GM23338 (cell line): Measurements from ENCODE around the gene TEX51. TPM values are rescaled to one million over a fixed set of nuclear protein-coding genes. Genes with fewer than 3 reads are reported as not detected.

ENCODE experiments used
- ATAC-seq: fragments of 200-7000 bp; cut with Tn5 transposase; 3 replicates; pipeline ENCODE4 v1.9.1; 2020
- DNase-seq: peaks from one replicate; pipeline ENCODE4 v3.0.0-alpha.2; 2015; ENCODE audit warnings: low spot score
- H2AFZ ChIP-seq: fragments of 200-600 bp; sonication (generic); 2 replicates; pipeline ENCODE4 v1.8.0; 2016; ENCODE audit warnings: antibody characterized with exemption, mild to moderate bottlenecking, moderate library complexity
- H3F3A ChIP-seq: fragments of 200-600 bp; sonication (generic); replicated peaks from 2 replicates; pipeline ENCODE4 v1.8.0; 2017; ENCODE audit warnings: antibody characterized with exemption, mixed run types, low read depth
- H3K27ac ChIP-seq: fragments of 200-600 bp; sonication (generic); 2 replicates; pipeline ENCODE4 v1.6.1; 2016; ENCODE audit warnings: low read depth
- H3K27me3 ChIP-seq: fragments of 200-600 bp; sonication (generic); 2 replicates; pipeline ENCODE4 v1.8.0; 2016; ENCODE audit warnings: mild to moderate bottlenecking, mixed run types, moderate library complexity; ENCODE audit not compliant: insufficient read depth
- H3K36me3 ChIP-seq: fragments of 200-600 bp; sonication (generic); 2 replicates; pipeline ENCODE4 v1.8.0; 2016; ENCODE audit warnings: mild to moderate bottlenecking; ENCODE audit not compliant: insufficient read depth
- H3K4me1 ChIP-seq: fragments of 200-600 bp; sonication (generic); 2 replicates; pipeline ENCODE4 v1.8.0; 2016; ENCODE audit warnings: mild to moderate bottlenecking, moderate library complexity; ENCODE audit not compliant: insufficient read depth
- H3K4me2 ChIP-seq: fragments of 200-600 bp; sonication (generic); 2 replicates; pipeline ENCODE4 v1.7.1; 2017; ENCODE audit warnings: mixed run types
- H3K4me3 ChIP-seq: fragments of 200-600 bp; sonication (generic); 2 replicates; pipeline ENCODE4 v1.6.1; 2016; ENCODE audit warnings: mixed run types
- H3K79me2 ChIP-seq: fragments of 200-600 bp; sonication (generic); replicated peaks from 2 replicates; pipeline ENCODE4 v1.8.0; 2017; ENCODE audit warnings: mild to moderate bottlenecking; ENCODE audit not compliant: insufficient read depth
- H3K9me2 ChIP-seq: fragments of 200-600 bp; sonication (generic); 2 replicates; pipeline ENCODE4 v1.8.0; 2017; ENCODE audit not compliant: insufficient read depth
- H4K20me1 ChIP-seq: fragments of 200-600 bp; sonication (generic); replicated peaks from 2 replicates; pipeline ENCODE4 v1.8.0; 2017; ENCODE audit warnings: mild to moderate bottlenecking; ENCODE audit not compliant: insufficient read depth
- H3K27ac Mint-ChIP-seq: 2 replicates; pipeline ENCODE4 v1.8.0; 2020; ENCODE audit warnings: inconsistent platforms, mild to moderate bottlenecking, moderate library complexity, mixed read lengths
- H3K27me3 Mint-ChIP-seq: 3 replicates; pipeline ENCODE4 v1.8.0; 2022; ENCODE audit warnings: low read depth, mild to moderate bottlenecking, moderate library complexity, mixed read lengths, inconsistent platforms; ENCODE audit not compliant: insufficient read depth, poor library complexity
- H3K36me3 Mint-ChIP-seq: 3 replicates; pipeline ENCODE4 v1.8.0; 2021; ENCODE audit warnings: low read depth, mild to moderate bottlenecking, inconsistent platforms, moderate library complexity, mixed read lengths
- H3K4me1 Mint-ChIP-seq: 3 replicates; pipeline ENCODE4 v1.8.0; 2020; ENCODE audit warnings: mild to moderate bottlenecking, inconsistent platforms, mixed read lengths
- H3K4me3 Mint-ChIP-seq: 3 replicates; pipeline ENCODE4 v1.8.0; 2021; ENCODE audit warnings: moderate library complexity, mild to moderate bottlenecking, inconsistent platforms, mixed read lengths
- H3K9me3 Mint-ChIP-seq: 3 replicates; pipeline ENCODE4 v1.8.0; 2020; ENCODE audit warnings: moderate library complexity, mild to moderate bottlenecking, inconsistent platforms, mixed read lengths
- CREB1 ChIP-seq: fragments of 250-450 bp; sonication (Bioruptor Pico); IDR thresholded peaks from 2 replicates; pipeline ENCODE4 v1.5.0; 2020; ENCODE audit warnings: low read depth, mild to moderate bottlenecking, moderate library complexity
- EZH2 ChIP-seq: fragments of 200-600 bp; sonication (generic); IDR thresholded peaks from one replicate; pipeline ENCODE4 v1.8.0; 2017; ENCODE audit warnings: antibody characterized with exemption, mild to moderate bottlenecking, low read depth; ENCODE audit not compliant: unreplicated experiment
- EZH2phosphoT487 ChIP-seq: fragments of 200-600 bp; sonication (generic); IDR thresholded peaks from one replicate; pipeline ENCODE4 v1.8.1; 2018; ENCODE audit warnings: antibody characterized with exemption; ENCODE audit not compliant: unreplicated experiment
- JUNB ChIP-seq: IDR thresholded peaks from one replicate; pipeline ENCODE4 v1.6.1; 2016; ENCODE audit warnings: antibody characterized with exemption; ENCODE audit not compliant: unreplicated experiment
- NANOG ChIP-seq: IDR thresholded peaks from 2 replicates; pipeline ENCODE4 v1.6.1; 2016; ENCODE audit warnings: antibody characterized with exemption, borderline replicate concordance
- POLR2AphosphoS5 ChIP-seq: IDR thresholded peaks from 2 replicates; pipeline ENCODE4 v1.6.1; 2016; ENCODE audit warnings: antibody characterized with exemption, low read depth
- STAT1 ChIP-seq: IDR thresholded peaks from one replicate; pipeline ENCODE4 v1.6.1; 2016; ENCODE audit warnings: antibody characterized with exemption; ENCODE audit not compliant: unreplicated experiment
- ZNF114 ChIP-seq: fragments of 250-450 bp; sonication (Bioruptor Pico); IDR thresholded peaks from 2 replicates; pipeline ENCODE4 v1.5.0; 2020; ENCODE audit warnings: mild to moderate bottlenecking, moderate library complexity
- ZNF331 ChIP-seq: fragments of 250-450 bp; sonication (Bioruptor Pico); IDR thresholded peaks from 2 replicates; pipeline ENCODE4 v1.5.0; 2020; ENCODE audit warnings: low read depth, mild to moderate bottlenecking, moderate library complexity
- polyA plus RNA-seq: library from polyadenylated mRNA; unstranded; fragments of >200 nt; fragmentation: Nextera tagmentation; extraction: Ambion mirVana; gene quantifications from 2 replicates; pipeline ENCODE4 v1.2.1, GENCODE V29; 2016
- total RNA-seq: library from RNA; depleted of rRNA; stranded (reverse); fragments of >200 nt; shearing (Covaris generic); gene quantifications from 2 replicates; pipeline ENCODE4 v1.2.3, GENCODE V29; 2014
- TF ChIP-seq, protein P1 (sequence below): IDR thresholded peaks from 2 replicates; pipeline ENCODE4 v1.6.1; 2016; ENCODE audit warnings: antibody characterized with exemption
- TF ChIP-seq, protein P2 (sequence below), 2 experiments: fragments of 200-600 bp in 1 of 2; sonication (generic) in 1 of 2; conservative IDR thresholded peaks; 2 replicates each; pipeline versions ENCODE4 v1.5.1 to v1.6.1; 2016 to 2017; ENCODE audit warnings: antibody characterized with exemption in 2 of 2, low read depth in 2 of 2, mild to moderate bottlenecking in 2 of 2, moderate library complexity in 1 of 2
- TF ChIP-seq, protein P3 (sequence below): IDR thresholded peaks from one replicate; pipeline ENCODE4 v1.6.1; 2018; ENCODE audit warnings: antibody characterized with exemption; ENCODE audit not compliant: unreplicated experiment
- TF ChIP-seq, protein P4 (sequence below): fragments of 250-450 bp; sonication (Bioruptor Pico); IDR thresholded peaks from 2 replicates; pipeline ENCODE4 v1.5.0; 2020; ENCODE audit warnings: mild to moderate bottlenecking, moderate library complexity

Gene TEX51
- total and polyA plus RNA-seq, 2 experiments from 2014 or later, result not detected

DNA sequence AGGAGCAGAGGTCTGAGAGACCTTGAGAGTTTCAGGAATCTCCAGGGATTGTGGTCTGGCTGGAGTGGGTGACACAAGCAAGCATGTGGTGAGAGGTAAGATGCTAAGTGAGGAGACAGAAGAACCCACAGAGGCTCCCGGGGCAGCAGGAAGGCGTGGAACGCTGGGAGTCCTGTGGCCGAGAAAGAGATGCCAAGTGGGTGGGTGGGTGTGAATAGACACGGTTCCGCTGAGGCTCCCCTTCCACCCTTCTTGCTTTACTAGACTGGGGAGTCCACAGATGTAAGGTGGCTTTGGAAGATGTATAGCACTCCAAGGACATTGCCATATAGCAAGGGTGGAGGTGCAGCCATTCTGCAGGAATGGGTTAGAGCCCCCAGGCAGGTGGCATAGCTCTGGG is 4.2 kb downstream of the TEX51 start:
- TF ChIP-seq, protein P1, sequence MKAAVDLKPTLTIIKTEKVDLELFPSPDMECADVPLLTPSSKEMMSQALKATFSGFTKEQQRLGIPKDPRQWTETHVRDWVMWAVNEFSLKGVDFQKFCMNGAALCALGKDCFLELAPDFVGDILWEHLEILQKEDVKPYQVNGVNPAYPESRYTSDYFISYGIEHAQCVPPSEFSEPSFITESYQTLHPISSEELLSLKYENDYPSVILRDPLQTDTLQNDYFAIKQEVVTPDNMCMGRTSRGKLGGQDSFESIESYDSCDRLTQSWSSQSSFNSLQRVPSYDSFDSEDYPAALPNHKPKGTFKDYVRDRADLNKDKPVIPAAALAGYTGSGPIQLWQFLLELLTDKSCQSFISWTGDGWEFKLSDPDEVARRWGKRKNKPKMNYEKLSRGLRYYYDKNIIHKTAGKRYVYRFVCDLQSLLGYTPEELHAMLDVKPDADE, result no peak
- TF ChIP-seq NANOG (no peak), EZH2phosphoT487 (no peak), EZH2 (no peak), CREB1 (CRISPR knock-in tag) (no peak), STAT1 (no peak), POLR2AphosphoS5 (no peak), JUNB (no peak), ZNF114 (CRISPR knock-in tag) (no peak), ZNF331 (CRISPR knock-in tag) (no peak)
- TF ChIP-seq, protein P2, sequence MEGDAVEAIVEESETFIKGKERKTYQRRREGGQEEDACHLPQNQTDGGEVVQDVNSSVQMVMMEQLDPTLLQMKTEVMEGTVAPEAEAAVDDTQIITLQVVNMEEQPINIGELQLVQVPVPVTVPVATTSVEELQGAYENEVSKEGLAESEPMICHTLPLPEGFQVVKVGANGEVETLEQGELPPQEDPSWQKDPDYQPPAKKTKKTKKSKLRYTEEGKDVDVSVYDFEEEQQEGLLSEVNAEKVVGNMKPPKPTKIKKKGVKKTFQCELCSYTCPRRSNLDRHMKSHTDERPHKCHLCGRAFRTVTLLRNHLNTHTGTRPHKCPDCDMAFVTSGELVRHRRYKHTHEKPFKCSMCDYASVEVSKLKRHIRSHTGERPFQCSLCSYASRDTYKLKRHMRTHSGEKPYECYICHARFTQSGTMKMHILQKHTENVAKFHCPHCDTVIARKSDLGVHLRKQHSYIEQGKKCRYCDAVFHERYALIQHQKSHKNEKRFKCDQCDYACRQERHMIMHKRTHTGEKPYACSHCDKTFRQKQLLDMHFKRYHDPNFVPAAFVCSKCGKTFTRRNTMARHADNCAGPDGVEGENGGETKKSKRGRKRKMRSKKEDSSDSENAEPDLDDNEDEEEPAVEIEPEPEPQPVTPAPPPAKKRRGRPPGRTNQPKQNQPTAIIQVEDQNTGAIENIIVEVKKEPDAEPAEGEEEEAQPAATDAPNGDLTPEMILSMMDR (conservative IDR thresholded peaks at IDR 0.05; ENCODE audit: low read depth in 2 of 2), result no peak
- TF ChIP-seq, protein P3, sequence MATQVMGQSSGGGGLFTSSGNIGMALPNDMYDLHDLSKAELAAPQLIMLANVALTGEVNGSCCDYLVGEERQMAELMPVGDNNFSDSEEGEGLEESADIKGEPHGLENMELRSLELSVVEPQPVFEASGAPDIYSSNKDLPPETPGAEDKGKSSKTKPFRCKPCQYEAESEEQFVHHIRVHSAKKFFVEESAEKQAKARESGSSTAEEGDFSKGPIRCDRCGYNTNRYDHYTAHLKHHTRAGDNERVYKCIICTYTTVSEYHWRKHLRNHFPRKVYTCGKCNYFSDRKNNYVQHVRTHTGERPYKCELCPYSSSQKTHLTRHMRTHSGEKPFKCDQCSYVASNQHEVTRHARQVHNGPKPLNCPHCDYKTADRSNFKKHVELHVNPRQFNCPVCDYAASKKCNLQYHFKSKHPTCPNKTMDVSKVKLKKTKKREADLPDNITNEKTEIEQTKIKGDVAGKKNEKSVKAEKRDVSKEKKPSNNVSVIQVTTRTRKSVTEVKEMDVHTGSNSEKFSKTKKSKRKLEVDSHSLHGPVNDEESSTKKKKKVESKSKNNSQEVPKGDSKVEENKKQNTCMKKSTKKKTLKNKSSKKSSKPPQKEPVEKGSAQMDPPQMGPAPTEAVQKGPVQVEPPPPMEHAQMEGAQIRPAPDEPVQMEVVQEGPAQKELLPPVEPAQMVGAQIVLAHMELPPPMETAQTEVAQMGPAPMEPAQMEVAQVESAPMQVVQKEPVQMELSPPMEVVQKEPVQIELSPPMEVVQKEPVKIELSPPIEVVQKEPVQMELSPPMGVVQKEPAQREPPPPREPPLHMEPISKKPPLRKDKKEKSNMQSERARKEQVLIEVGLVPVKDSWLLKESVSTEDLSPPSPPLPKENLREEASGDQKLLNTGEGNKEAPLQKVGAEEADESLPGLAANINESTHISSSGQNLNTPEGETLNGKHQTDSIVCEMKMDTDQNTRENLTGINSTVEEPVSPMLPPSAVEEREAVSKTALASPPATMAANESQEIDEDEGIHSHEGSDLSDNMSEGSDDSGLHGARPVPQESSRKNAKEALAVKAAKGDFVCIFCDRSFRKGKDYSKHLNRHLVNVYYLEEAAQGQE, result no peak
- TF ChIP-seq, protein P4, sequence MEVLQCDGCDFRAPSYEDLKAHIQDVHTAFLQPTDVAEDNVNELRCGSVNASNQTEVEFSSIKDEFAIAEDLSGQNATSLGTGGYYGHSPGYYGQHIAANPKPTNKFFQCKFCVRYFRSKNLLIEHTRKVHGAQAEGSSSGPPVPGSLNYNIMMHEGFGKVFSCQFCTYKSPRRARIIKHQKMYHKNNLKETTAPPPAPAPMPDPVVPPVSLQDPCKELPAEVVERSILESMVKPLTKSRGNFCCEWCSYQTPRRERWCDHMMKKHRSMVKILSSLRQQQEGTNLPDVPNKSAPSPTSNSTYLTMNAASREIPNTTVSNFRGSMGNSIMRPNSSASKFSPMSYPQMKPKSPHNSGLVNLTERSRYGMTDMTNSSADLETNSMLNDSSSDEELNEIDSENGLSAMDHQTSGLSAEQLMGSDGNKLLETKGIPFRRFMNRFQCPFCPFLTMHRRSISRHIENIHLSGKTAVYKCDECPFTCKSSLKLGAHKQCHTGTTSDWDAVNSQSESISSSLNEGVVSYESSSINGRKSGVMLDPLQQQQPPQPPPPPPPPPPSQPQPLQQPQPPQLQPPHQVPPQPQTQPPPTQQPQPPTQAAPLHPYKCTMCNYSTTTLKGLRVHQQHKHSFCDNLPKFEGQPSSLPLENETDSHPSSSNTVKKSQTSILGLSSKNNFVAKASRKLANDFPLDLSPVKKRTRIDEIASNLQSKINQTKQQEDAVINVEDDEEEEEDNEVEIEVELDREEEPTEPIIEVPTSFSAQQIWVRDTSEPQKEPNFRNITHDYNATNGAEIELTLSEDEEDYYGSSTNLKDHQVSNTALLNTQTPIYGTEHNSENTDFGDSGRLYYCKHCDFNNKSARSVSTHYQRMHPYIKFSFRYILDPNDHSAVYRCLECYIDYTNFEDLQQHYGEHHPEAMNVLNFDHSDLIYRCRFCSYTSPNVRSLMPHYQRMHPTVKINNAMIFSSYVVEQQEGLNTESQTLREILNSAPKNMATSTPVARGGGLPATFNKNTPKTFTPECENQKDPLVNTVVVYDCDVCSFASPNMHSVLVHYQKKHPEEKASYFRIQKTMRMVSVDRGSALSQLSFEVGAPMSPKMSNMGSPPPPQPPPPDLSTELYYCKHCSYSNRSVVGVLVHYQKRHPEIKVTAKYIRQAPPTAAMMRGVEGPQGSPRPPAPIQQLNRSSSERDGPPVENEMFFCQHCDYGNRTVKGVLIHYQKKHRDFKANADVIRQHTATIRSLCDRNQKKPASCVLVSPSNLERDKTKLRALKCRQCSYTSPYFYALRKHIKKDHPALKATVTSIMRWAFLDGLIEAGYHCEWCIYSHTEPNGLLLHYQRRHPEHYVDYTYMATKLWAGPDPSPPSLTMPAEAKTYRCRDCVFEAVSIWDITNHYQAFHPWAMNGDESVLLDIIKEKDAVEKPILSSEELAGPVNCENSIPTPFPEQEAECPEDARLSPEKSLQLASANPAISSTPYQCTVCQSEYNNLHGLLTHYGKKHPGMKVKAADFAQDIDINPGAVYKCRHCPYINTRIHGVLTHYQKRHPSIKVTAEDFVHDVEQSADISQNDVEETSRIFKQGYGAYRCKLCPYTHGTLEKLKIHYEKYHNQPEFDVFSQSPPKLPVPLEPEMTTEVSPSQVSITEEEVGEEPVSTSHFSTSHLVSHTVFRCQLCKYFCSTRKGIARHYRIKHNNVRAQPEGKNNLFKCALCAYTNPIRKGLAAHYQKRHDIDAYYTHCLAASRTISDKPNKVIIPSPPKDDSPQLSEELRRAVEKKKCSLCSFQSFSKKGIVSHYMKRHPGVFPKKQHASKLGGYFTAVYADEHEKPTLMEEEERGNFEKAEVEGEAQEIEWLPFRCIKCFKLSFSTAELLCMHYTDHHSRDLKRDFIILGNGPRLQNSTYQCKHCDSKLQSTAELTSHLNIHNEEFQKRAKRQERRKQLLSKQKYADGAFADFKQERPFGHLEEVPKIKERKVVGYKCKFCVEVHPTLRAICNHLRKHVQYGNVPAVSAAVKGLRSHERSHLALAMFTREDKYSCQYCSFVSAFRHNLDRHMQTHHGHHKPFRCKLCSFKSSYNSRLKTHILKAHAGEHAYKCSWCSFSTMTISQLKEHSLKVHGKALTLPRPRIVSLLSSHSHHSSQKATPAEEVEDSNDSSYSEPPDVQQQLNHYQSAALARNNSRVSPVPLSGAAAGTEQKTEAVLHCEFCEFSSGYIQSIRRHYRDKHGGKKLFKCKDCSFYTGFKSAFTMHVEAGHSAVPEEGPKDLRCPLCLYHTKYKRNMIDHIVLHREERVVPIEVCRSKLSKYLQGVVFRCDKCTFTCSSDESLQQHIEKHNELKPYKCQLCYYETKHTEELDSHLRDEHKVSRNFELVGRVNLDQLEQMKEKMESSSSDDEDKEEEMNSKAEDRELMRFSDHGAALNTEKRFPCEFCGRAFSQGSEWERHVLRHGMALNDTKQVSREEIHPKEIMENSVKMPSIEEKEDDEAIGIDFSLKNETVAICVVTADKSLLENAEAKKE (CRISPR knock-in tag), result no peak
- no peaks in the 10 kb centered on the region for H3K4me1 Mint-ChIP-seq
- peaks cover 34% of the 10 kb centered on the region for H3K9me3 Mint-ChIP-seq

More for the DNA sequence above, 4.2 kb downstream of the TEX51 start:
- no peak for DNase-seq
- Histone ChIP-seq H3K36me3 (no peaks in the 10 kb centered on the region), H3K4me2 (no peak overlapping the region), H3K4me3 (no peak overlapping the region), H2AFZ (no peak overlapping the region), H3F3A (no peaks in the 10 kb centered on the region), H3K9me2 (0 out of 2 replicates have a peak, but pooled peaks cover 3% of the 10 kb centered on the region), H3K79me2 (no peaks in the 10 kb centered on the region), H3K27ac (no peak overlapping the region), H3K27me3 (no peaks in the 10 kb centered on the region), H3K4me1 (no peaks in the 10 kb centered on the region), H4K20me1 (no peaks in the 10 kb centered on the region)
- Mint-ChIP-seq H3K36me3 (peaks cover 11% of the 10 kb centered on the region), H3K27me3 (peaks cover 14% of the 10 kb centered on the region), H3K4me3 (no peak overlapping the region), H3K27ac (no peak overlapping the region)
- no peak for ATAC-seq
